Trophoblast cell (in vitro differentiated cells and primary cell): ENCODE results near the gene PHF14.

ENCODE experiments used
- DNase-seq, 2 donors: peaks; one replicate each; pipeline ENCODE4 v3.0.0-alpha.2; 2016
- H2AFZ ChIP-seq: 2 replicates; pipeline ENCODE4 v1.6.1; 2013; ENCODE audit warnings: low read length, moderate library complexity, mild to moderate bottlenecking; ENCODE audit not compliant: insufficient read depth, poor library complexity
- H2AK5ac ChIP-seq: 2 replicates; pipeline ENCODE4 v1.6.1; 2013; ENCODE audit warnings: mild to moderate bottlenecking, low read length
- H2BK120ac ChIP-seq: 2 replicates; pipeline ENCODE4 v1.6.1; 2013; ENCODE audit warnings: low read length, mild to moderate bottlenecking, moderate library complexity; ENCODE audit not compliant: insufficient read depth, poor library complexity
- H2BK12ac ChIP-seq: 2 replicates; pipeline ENCODE4 v1.6.1; 2013; ENCODE audit warnings: mild to moderate bottlenecking, low read length, moderate library complexity
- H2BK5ac ChIP-seq: 2 replicates; pipeline ENCODE4 v1.6.1; 2013; ENCODE audit warnings: low read length, low read depth, moderate library complexity, mild to moderate bottlenecking; ENCODE audit not compliant: poor library complexity
- H3K14ac ChIP-seq: 2 replicates; pipeline ENCODE4 v1.6.1; 2013; ENCODE audit warnings: mild to moderate bottlenecking, low read length
- H3K18ac ChIP-seq: 2 replicates; pipeline ENCODE4 v1.6.1; 2013; ENCODE audit warnings: mild to moderate bottlenecking, low read length
- H3K23ac ChIP-seq: 2 replicates; pipeline ENCODE4 v1.6.1; 2013; ENCODE audit warnings: low read length
- H3K27ac ChIP-seq: 2 replicates; pipeline ENCODE4 v1.5.1; 2013; ENCODE audit warnings: low read depth, mild to moderate bottlenecking, inconsistent platforms, low read length, moderate library complexity
- H3K27me3 ChIP-seq: 2 replicates; pipeline ENCODE4 v1.6.1; 2013; ENCODE audit warnings: inconsistent platforms, mild to moderate bottlenecking, low read length, moderate library complexity; ENCODE audit not compliant: insufficient read depth
- H3K36me3 ChIP-seq, 2 experiments: 1 replicate in 1 of 2; 2 replicates in 1 of 2; pipeline ENCODE4 v1.6.1; 2013; ENCODE audit warnings: low read length in 2 of 2, mild to moderate bottlenecking in 2 of 2, moderate library complexity in 1 of 2; ENCODE audit not compliant: insufficient read depth in 2 of 2, control insufficient read depth in 1 of 2
- H3K4ac ChIP-seq: 2 replicates; pipeline ENCODE4 v1.6.1; 2013; ENCODE audit warnings: low read depth, mild to moderate bottlenecking, low read length, moderate library complexity
- H3K4me1 ChIP-seq, 2 experiments: 1 replicate in 1 of 2; 2 replicates in 1 of 2; pipeline ENCODE4 v1.6.1; 2013; ENCODE audit warnings: low read length in 2 of 2, mild to moderate bottlenecking in 2 of 2, moderate library complexity in 1 of 2; ENCODE audit not compliant: insufficient read depth in 2 of 2, control insufficient read depth in 1 of 2
- H3K4me2 ChIP-seq: 2 replicates; pipeline ENCODE4 v1.6.1; 2013; ENCODE audit warnings: inconsistent platforms, mild to moderate bottlenecking, low read length, moderate library complexity
- H3K4me3 ChIP-seq: 2 replicates; pipeline ENCODE4 v1.5.1; 2013; ENCODE audit warnings: mild to moderate bottlenecking, low read depth, low read length, inconsistent platforms
- H3K79me1 ChIP-seq: one replicate; pipeline ENCODE4 v1.6.1; 2013; ENCODE audit warnings: low read length
- H3K79me2 ChIP-seq: 2 replicates; pipeline ENCODE4 v1.6.1; 2013; ENCODE audit warnings: low read length, mild to moderate bottlenecking; ENCODE audit not compliant: control insufficient read depth, insufficient read depth, poor library complexity
- H3K9ac ChIP-seq: 2 replicates; pipeline ENCODE4 v1.6.1; 2013; ENCODE audit warnings: mild to moderate bottlenecking, low read length
- H3K9me3 ChIP-seq: 2 replicates; pipeline ENCODE4 v1.6.1; 2013; ENCODE audit warnings: low read depth, mild to moderate bottlenecking, control low read depth, inconsistent platforms, low read length; ENCODE audit not compliant: insufficient read depth
- H4K12ac ChIP-seq: 2 replicates; pipeline ENCODE4 v1.6.1; 2013; ENCODE audit warnings: low read depth, mild to moderate bottlenecking, low read length, moderate library complexity
- H4K8ac ChIP-seq: 2 replicates; pipeline ENCODE4 v1.6.1; 2013; ENCODE audit warnings: low read depth, mild to moderate bottlenecking, low read length, moderate library complexity
- H4K91ac ChIP-seq: one replicate; pipeline ENCODE4 v1.6.1; 2013; ENCODE audit warnings: low read depth, mild to moderate bottlenecking, low read length, moderate library complexity
- WGBS: extraction: QIAGEN DNeasy Blood & Tissue Kit; methylation state at CpG from one replicate; pipeline ENCODE4 v1.1.7; 2013; ENCODE audit warnings: missing lambda C conversion rate; ENCODE audit not compliant: insufficient read length, insufficient coverage; ENCODE audit errors: extremely low coverage; 5-methylcytosine and 5-hydroxymethylcytosine counted together

PHF14 gene

DNA sequence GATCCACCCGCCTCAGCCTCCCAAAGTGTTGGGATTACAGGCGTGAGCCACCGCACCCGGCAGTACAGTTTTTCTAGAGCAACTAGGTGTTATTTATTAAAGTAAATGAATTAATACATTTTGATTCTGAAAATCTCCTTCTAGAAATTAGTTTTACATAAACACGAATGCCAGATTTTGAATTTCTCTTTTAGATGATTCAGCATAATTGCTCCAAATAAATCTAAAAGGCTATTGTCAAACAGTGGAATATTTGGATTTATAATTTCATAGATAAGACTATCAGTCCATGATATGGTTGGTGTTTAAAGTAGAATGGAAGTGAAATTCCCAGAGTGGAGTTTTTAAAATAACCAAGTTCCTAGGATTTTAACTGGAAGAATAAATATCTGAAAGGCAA, 1.5 kb upstream of the PHF14 start:
- H3K23ac ChIP-seq = no peak overlapping the region
- H3K36me3 ChIP-seq = no peaks in the 10 kb centered on the region
- H3K4me1 ChIP-seq = peaks cover 0 to 4% of the 10 kb centered on the region in 2 experiments
- no peaks in the 10 kb centered on the region for H3K27me3 ChIP-seq
- H4K91ac ChIP-seq = no peak overlapping the region
- no peak overlapping the region for H2AFZ ChIP-seq
- no peak overlapping the region for H2BK12ac ChIP-seq
- no peak overlapping the region for H2AK5ac ChIP-seq
- H3K4me3 ChIP-seq = no peak overlapping the region
- H3K27ac ChIP-seq = no peak overlapping the region
- no peak overlapping the region for H3K18ac ChIP-seq
- DNase-seq = no peak
- peaks cover 5% of the 10 kb centered on the region for H3K79me2 ChIP-seq
- peaks cover 6% of the 10 kb centered on the region for H3K79me1 ChIP-seq
- no peak overlapping the region for H4K8ac ChIP-seq
- no peak overlapping the region for H3K14ac ChIP-seq
- no peak overlapping the region for H2BK120ac ChIP-seq
- no peak overlapping the region for H3K4me2 ChIP-seq
- H3K9me3 ChIP-seq = no peaks in the 10 kb centered on the region
- no peak overlapping the region for H3K4ac ChIP-seq
- no CpG with 5 or more reads among the region's 5 CpGs for WGBS
- no peak overlapping the region for H4K12ac ChIP-seq
- no peak overlapping the region for H3K9ac ChIP-seq
- H2BK5ac ChIP-seq = no peak overlapping the region

DNA sequence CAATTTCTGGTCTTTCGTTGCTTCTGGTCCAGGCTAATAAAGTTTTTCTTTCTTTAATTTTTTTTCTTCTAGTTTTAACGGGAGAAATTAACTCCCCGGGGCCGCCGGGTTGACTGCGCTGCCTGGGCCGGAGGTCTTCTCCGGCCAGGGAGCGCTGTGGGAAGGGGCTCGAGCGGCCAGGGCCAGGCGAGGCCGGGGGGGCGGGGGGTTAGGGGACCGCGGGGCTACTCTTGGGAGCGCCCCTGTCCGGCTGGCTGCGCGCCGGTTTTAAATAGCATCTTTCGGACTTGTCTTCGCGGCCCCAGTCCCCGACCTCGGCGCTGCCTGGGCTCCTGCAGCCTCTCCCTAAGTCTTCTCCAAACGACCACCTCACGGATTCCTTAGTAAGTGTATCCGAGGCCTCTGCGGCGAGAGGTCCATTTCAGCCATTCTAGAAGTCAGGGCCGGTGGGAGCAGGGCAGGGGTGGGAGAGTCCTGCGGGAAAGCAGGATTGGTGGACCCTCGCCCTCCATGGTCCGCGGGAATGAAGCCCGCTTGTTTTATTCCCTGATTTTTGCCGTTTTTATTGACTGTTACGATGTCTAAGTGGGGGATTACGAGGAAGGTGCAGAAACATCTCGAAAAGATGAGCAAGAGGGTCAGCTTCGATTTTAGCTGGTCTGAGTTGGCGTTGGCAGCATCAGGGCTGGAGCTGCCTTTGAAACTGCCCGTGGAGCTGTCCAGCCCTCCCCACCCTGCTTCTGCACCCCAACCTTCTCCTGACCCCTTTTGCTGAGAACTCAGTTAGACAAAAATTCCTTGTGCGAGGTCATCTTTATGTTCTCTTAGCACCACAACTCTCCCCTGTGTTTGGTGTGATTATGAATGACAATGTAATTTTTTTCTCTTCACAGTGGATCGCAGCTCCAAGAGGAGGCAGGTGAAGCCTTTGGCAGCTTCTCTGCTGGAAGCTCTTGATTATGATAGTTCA, 555 bp downstream of the PHF14 start:
- peaks cover 6% of the 10 kb centered on the region for H3K79me1 ChIP-seq
- peak overlapping the region; percentile 81 for H3K4ac ChIP-seq
- H3K4me3 ChIP-seq = peak overlapping the region; percentile 79
- H3K14ac ChIP-seq = peak overlapping the region; percentile 89
- peak overlapping the region; percentile 36 for H2BK120ac ChIP-seq
- WGBS = no CpG with 5 or more reads among the region's 47 CpGs
- peak overlapping the region; percentile 85 for H3K23ac ChIP-seq
- H3K4me2 ChIP-seq = peak overlapping the region; percentile 100
- peak overlapping the region; percentile 22 for H2AK5ac ChIP-seq
- peak overlapping the region; percentile 80 for H4K12ac ChIP-seq
- H3K79me2 ChIP-seq = peaks cover 5% of the 10 kb centered on the region
- peak overlapping the region; percentile 56 for H2BK5ac ChIP-seq
- no peak overlapping the region for H2BK12ac ChIP-seq
- DNase-seq = peak in 1 of 2 donors; percentile 23
- H3K18ac ChIP-seq = peak overlapping the region; percentile 91
- peak overlapping the region; percentile 61 for H4K91ac ChIP-seq
- no peaks in the 10 kb centered on the region for H3K36me3 ChIP-seq
- peak overlapping the region; percentile 86 for H4K8ac ChIP-seq
- H2AFZ ChIP-seq = peak overlapping the region; percentile 56
- peak overlapping the region; percentile 82 for H3K9ac ChIP-seq
- no peaks in the 10 kb centered on the region for H3K27me3 ChIP-seq
- peaks cover 0 to 4% of the 10 kb centered on the region in 2 experiments for H3K4me1 ChIP-seq
- H3K9me3 ChIP-seq = no peaks in the 10 kb centered on the region
- H3K27ac ChIP-seq = peak overlapping the region; percentile 59

DNA sequence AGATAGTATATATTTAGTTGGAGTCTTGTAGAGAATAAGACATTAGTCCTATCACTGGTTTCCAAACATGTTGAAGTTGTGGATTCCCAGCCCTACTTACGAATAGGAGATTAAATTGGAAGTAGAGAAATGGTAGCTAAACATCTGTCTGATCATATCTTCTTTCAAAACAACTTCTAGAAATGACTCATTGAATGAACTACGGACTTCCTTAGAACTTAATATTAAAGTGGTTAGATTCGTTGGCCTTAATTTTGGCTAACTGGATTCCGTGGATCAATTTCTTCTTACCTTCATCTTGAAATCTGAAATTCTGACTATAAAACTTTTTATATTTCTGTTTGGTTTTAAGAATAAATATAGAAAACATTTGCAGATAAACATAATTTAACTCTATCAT, 3.4 kb downstream of the PHF14 start:
- no peaks in the 10 kb centered on the region for H3K27me3 ChIP-seq
- no peak overlapping the region for H3K4ac ChIP-seq
- H3K14ac ChIP-seq = no peak overlapping the region
- peaks cover 0 to 4% of the 10 kb centered on the region in 2 experiments for H3K4me1 ChIP-seq
- H2BK5ac ChIP-seq = no peak overlapping the region
- no peak overlapping the region for H2AK5ac ChIP-seq
- H3K18ac ChIP-seq = no peak overlapping the region
- no peak overlapping the region for H3K23ac ChIP-seq
- peaks cover 6% of the 10 kb centered on the region for H3K79me1 ChIP-seq
- no peaks in the 10 kb centered on the region for H3K36me3 ChIP-seq
- H3K9me3 ChIP-seq = no peaks in the 10 kb centered on the region
- H2AFZ ChIP-seq = no peak overlapping the region
- no CpG with 5 or more reads among the region's 4 CpGs for WGBS
- no peak overlapping the region for H3K4me3 ChIP-seq
- H4K8ac ChIP-seq = no peak overlapping the region
- H3K27ac ChIP-seq = no peak overlapping the region
- H3K9ac ChIP-seq = no peak overlapping the region
- no peak overlapping the region for H2BK120ac ChIP-seq
- H3K79me2 ChIP-seq = peaks cover 5% of the 10 kb centered on the region
- H2BK12ac ChIP-seq = no peak overlapping the region
- no peak for DNase-seq
- no peak overlapping the region for H4K12ac ChIP-seq
- H3K4me2 ChIP-seq = no peak overlapping the region
- no peak overlapping the region for H4K91ac ChIP-seq

DNA sequence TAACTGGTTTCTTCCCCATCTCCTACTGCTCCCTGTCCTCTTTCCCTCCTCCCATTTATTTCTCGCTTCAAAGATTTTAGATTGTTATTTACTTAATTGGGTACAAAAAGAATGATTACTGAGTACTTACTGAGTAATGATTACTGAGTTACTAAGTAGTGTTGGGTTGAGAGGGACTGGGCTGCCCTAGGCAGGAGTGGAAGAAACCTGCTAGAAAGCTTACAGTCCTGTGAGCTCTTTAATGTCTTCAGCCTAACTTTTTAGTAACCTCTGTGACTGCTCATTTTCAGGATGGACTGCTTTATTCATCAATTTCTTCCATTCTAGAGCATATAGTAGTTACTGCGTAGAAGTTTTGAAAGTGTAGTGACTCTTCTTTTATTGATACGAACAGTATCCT, 7.6 kb downstream of the PHF14 start:
- H3K14ac ChIP-seq = no peak overlapping the region
- H3K4me1 ChIP-seq = no peaks in the 10 kb centered on the region
- H2BK5ac ChIP-seq = no peak overlapping the region
- no peaks in the 10 kb centered on the region for H3K9me3 ChIP-seq
- no peak for DNase-seq
- no peak overlapping the region for H2AFZ ChIP-seq
- H4K91ac ChIP-seq = no peak overlapping the region
- no peak overlapping the region for H3K23ac ChIP-seq
- no peak overlapping the region for H3K4me2 ChIP-seq
- H4K12ac ChIP-seq = no peak overlapping the region
- no peak overlapping the region for H3K4ac ChIP-seq
- H3K18ac ChIP-seq = no peak overlapping the region
- no CpG with 5 or more reads among the region's 3 CpGs for WGBS
- H3K27ac ChIP-seq = no peak overlapping the region
- H3K36me3 ChIP-seq = peaks cover 3 to 5% of the 10 kb centered on the region in 2 experiments
- no peak overlapping the region for H2BK12ac ChIP-seq
- no peak overlapping the region for H2BK120ac ChIP-seq
- no peak overlapping the region for H3K9ac ChIP-seq
- H3K79me1 ChIP-seq = no peaks in the 10 kb centered on the region
- no peak overlapping the region for H3K4me3 ChIP-seq
- H4K8ac ChIP-seq = no peak overlapping the region
- no peaks in the 10 kb centered on the region for H3K27me3 ChIP-seq
- no peak overlapping the region for H2AK5ac ChIP-seq
- H3K79me2 ChIP-seq = no peaks in the 10 kb centered on the region
